GM18858 (cell line): ENCODE results near the gene OR2M5.

Experiments used
- ATAC-seq: cut with Tn5 transposase; IDR thresholded peaks from one replicate; pipeline ENCODE4 v1.9.1; 2021; ENCODE audit not compliant: unreplicated experiment

The OR2M5 gene

GRCh38 chr1:248144513-248145198 lies at the start of gene OR2M5:
Gene OR2M5 (plus strand): TSS chr1:248145148. CDS start chr1:248145148, 0 bp downstream.
- no peak for ATAC-seq

- no peak for ATAC-seq
Observed at GRCh38 chr1:248098529-248098928, 46.4 kb upstream of the OR2M5 start.

- no peak for ATAC-seq
Observed at GRCh38 chr1:248102847-248103246, 42.1 kb upstream of the OR2M5 start.

- ATAC-seq = no peak
Observed at GRCh38 chr1:248111157-248111556, 33.8 kb upstream of the OR2M5 start.

GRCh38 chr1:248114890-248115289 lies 30.1 kb upstream of the OR2M5 start:
- ATAC-seq = no peak

GRCh38 chr1:248127653-248128052 lies 17.3 kb upstream of the OR2M5 start:
- ATAC-seq = no peak

GRCh38 chr1:248136811-248137210 lies 8.1 kb upstream of the OR2M5 start:
- no peak for ATAC-seq

GRCh38 chr1:248140846-248141245 lies 4.1 kb upstream of the OR2M5 start:
- ATAC-seq = no peak

GRCh38 chr1:248143311-248143710 lies 1.6 kb upstream of the OR2M5 start:
- ATAC-seq = no peak

- no peak for ATAC-seq
Observed at GRCh38 chr1:248152056-248152827, 7.3 kb downstream of the OR2M5 start.

- ATAC-seq = no peak
Observed at GRCh38 chr1:248155927-248156326, 11.0 kb downstream of the OR2M5 start.

- no peak for ATAC-seq
Observed at GRCh38 chr1:248158758-248159157, 13.8 kb downstream of the OR2M5 start.

- no peak for ATAC-seq
Observed at GRCh38 chr1:248164031-248164430, 19.1 kb downstream of the OR2M5 start.

- no peak for ATAC-seq
Observed at GRCh38 chr1:248165186-248165585, 20.2 kb downstream of the OR2M5 start.

- no peak for ATAC-seq
Observed at GRCh38 chr1:248174521-248174920, 29.6 kb downstream of the OR2M5 start, which contains the start of gene OR2M2. Gene OR2M2 (plus strand): TSS chr1:248174821. CDS start chr1:248179986, 5,165 bp downstream.

GRCh38 chr1:248183996-248184395 lies 39.0 kb downstream of the OR2M5 start:
- peak; percentile 68 for ATAC-seq

GRCh38 chr1:248187363-248187762 lies 42.4 kb downstream of the OR2M5 start:
- no peak for ATAC-seq

GRCh38 chr1:248189026-248189425 lies 44.1 kb downstream of the OR2M5 start:
- ATAC-seq = no peak

GRCh38 chr1:248194117-248194516 lies 49.2 kb downstream of the OR2M5 start:
- ATAC-seq = no peak
